DMS114 treated with DMSO at 0.1 percent for 48 hours (cell line): Measurements from ENCODE around the gene AHCYL2.
"Not testable (repeated sequence)": the region's sequence is repeated elsewhere in the genome, so short reads cannot be mapped to it uniquely, and the experiment has no call there.

Experiments
- DNase-seq: peaks from one replicate; lab custom pipeline; 2025; ENCODE audit not compliant: unreplicated experiment; lab: John Stamatoyannopoulos, UW

AHCYL2 gene

GRCh38 chr7:129446925-129447324, 222.1 kb downstream of the AHCYL2 start:
- DNase-seq: not testable (repeated sequence)

GRCh38 chr7:129447445-129447844, 222.6 kb downstream of the AHCYL2 start:
- DNase-seq: not testable (repeated sequence)

DNA sequence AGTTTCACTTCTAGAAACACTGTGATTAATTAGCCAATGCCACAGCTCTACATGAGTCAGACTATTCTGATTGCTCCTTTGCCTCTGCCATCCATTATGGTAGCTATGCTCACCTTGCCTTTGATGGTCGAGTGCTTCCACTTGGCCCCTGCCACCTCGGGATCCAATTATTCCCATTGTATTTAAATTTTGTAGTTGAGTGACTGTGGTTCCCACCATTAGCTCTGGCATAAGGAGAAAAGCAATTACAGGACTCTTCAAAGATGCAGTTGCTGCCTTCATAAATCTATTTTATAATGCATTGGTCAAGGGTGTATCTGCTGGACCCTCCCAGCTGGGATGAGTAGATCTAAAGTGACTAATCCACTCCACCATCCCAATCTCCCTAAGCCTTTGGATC, 223.8 kb downstream of the AHCYL2 start:
- DNase-seq: not testable (repeated sequence)

DNA sequence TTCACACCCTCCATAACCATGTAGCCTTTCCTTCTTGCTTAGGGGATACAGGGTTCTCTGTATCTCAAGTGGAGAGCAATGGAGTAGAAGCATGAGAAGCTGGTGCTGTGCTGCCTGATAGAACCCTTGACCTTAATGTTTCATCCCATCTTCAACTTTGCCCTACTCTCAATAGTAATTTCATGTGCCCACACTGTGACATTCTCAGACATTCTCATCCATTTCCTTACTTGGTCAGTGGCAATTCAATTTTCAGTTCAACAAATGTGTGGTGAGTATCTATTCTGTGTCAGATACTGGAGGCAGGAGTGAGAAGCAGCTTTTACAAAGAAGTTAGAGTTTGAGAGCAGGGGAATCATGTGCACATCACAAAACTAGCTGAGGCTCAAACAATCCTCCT, 225.5 kb downstream of the AHCYL2 start:
- DNase-seq: no peak

GRCh38 chr7:129452589-129453231, 227.9 kb downstream of the AHCYL2 start:
- DNase-seq: no peak

GRCh38 chr7:129453510-129454248, 228.8 kb downstream of the AHCYL2 start:
- no peak for DNase-seq

DNA sequence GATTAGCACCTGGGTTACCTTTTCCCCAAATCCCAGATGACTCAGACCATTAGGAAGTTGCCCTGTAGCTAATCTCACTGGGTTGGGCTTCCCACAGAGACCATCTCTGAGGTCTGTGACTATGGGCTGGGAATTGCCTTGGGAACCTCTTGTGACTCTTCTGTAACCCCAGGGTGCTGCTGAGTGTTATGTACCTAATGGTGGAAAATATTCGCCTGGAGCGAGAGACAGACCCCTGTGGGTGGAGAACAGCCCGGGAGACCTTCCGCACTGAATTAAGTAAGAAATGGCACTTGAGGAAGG, 229.4 kb downstream of the AHCYL2 start:
- no peak for DNase-seq

GRCh38 chr7:129456421-129456820, 231.6 kb downstream of the AHCYL2 start:
- DNase-seq: no peak

- no peak for DNase-seq
Measured at GRCh38 chr7:129457101-129457500, 232.3 kb downstream of the AHCYL2 start.

- no peak for DNase-seq
Measured at GRCh38 chr7:129458171-129458570, 233.3 kb downstream of the AHCYL2 start.

DNA sequence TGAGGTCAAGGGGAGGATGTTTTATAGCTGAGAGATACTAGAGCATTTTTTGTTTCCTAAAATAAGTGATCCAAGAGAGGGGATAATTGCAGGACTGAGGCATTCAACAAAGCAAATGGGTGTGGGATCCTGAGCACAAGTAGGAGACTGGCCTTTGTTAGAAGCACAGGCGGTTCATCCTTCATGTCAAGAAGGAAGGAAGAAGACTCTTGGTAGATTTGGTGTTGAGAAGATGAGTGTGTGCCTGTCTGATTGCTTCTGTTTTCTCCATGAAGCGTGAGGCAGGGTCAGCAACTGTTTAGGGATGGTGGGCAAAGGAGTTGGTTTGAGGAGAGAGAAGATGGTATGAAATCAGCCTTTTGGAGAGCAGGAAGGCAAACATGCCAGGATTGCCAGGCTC, 237.0 kb downstream of the AHCYL2 start:
- no peak for DNase-seq

GRCh38 chr7:129462420-129462819, 237.6 kb downstream of the AHCYL2 start:
- no peak for DNase-seq

DNA sequence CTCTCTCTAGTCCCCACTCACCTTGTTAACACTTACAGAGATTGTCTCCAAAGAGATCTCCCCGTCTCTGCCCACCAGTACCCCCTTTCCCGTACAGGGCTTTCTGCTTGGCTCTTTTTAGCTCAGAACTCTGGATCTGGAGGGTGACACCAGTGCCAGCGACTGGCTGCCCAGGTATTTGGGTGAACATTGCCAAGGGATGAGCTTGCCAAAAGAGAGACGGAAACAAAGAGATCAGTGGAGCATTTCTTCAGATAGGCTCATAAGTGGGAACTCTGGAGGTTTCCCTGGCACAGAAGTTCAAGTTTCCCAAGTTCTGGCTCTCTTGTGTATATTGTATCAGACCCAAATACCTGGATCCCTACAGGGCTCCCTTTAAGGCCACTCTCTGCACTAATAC, 239.4 kb downstream of the AHCYL2 start:
- no peak for DNase-seq

GRCh38 chr7:129465080-129465479, 240.2 kb downstream of the AHCYL2 start:
- no peak for DNase-seq

DNA sequence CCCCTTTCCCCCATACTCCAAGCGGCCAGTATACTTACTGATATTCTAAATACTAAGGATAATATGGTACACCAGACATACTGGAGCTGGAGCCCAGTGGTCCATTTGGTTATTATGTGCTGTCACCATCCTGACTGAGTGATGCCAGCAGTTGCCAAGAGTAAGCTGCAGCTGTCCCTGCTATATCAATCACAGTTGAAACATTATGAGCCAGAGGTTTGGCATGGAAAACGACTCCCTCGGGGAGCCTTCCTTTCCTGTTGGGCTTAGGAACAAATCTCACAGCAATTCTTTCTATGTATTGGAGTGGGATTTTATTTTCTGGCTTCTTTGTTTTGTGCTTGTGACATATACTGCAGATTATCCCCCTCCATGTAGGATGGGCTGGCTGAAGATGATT, 242.0 kb downstream of the AHCYL2 start:
- DNase-seq: no peak

- no peak for DNase-seq
Measured at GRCh38 chr7:129468087-129468486, 243.3 kb downstream of the AHCYL2 start.

- DNase-seq: no peak
Measured at GRCh38 chr7:129468547-129468946, 243.7 kb downstream of the AHCYL2 start.

DNA sequence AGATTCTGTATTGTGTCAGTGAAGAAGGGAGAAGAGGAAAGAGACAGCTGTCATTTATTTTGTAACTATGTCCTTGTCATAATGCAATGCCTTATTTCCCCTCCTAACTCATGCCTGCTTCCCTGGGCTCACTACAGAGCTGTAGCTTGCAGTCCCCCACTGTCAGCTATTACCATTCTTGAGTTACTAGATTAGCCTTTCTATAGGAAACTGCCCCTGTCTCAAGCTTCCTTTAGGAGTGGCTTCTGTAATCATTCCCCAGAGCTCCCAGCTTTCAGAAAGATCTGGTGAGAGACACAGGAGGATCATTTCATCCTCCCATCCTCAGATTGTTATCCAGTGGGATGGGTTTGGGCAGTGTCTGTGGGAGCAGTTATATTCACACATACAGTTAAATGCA, 245.1 kb downstream of the AHCYL2 start:
- DNase-seq: no peak

GRCh38 chr7:129470411-129470810, 245.6 kb downstream of the AHCYL2 start:
- DNase-seq: no peak

DNA sequence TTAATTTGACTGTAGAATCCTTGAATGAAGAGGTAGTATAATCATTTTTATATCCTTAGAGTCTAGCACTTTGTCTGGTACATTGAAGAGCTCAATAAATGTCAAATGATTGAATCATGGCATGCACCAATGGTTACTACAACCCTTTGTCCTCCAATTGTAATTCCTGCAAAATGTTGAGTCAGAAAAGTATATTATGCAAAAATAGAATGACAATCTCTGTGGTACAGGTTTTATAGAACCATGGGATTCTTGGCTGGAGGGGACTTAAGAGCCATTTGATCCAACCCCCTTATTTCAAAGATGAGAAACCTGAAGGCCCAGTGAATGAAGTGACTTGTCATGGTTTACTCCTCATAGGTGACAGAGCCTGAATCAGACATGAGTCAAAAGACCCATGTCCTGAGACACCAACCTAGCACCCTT, 246.6 kb downstream of the AHCYL2 start:
- no peak for DNase-seq

DNA sequence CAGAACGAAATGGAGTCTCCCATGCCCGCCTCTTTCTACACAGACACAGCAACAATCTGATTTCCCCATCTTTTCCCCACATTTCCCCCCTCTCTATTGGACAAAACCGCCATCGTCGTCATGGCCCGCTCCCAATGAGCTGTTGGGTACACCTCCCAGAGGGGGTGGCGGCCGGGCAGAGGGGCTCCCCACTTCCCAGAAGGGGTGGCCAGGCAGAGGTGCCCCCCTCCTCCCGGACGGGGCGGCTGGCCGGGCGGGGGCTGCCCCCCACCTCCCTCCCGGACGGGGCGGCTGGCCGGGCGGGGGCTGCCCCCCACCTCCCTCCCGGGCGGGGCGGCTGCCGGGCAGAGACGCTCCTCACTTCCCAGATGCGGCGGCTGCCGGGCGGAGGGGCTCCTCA, 251.1 kb downstream of the AHCYL2 start:
- not testable (repeated sequence) for DNase-seq

DNA sequence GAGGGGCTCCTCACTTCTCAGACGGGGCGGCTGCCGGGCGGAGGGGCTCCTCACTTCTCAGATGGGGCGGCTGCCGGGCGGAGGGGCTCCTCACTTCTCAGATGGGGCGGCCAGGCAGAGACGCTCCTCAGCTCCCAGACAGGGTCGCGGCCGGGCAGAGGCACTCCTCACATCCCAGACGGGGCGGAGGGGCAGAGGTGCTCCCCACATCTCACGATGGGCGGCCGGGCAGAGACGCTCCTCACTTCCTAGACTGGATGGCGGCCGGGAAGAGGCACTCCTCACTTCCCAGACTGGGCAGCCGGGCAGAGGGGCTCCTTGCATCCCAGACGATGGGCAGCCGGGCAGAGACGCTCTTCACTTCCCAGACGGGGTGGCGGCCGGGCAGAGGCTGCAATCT, 251.6 kb downstream of the AHCYL2 start:
- DNase-seq: not testable (repeated sequence)
